GM18519 (cell line): ENCODE results near the gene EPHA2.

Experiments
- ATAC-seq: cut with Tn5 transposase; IDR thresholded peaks from one replicate; pipeline ENCODE4 v1.9.1; 2021; ENCODE audit warnings: mild to moderate bottlenecking, moderate library complexity; ENCODE audit not compliant: unreplicated experiment, low FRiP score

EPHA2 gene

DNA sequence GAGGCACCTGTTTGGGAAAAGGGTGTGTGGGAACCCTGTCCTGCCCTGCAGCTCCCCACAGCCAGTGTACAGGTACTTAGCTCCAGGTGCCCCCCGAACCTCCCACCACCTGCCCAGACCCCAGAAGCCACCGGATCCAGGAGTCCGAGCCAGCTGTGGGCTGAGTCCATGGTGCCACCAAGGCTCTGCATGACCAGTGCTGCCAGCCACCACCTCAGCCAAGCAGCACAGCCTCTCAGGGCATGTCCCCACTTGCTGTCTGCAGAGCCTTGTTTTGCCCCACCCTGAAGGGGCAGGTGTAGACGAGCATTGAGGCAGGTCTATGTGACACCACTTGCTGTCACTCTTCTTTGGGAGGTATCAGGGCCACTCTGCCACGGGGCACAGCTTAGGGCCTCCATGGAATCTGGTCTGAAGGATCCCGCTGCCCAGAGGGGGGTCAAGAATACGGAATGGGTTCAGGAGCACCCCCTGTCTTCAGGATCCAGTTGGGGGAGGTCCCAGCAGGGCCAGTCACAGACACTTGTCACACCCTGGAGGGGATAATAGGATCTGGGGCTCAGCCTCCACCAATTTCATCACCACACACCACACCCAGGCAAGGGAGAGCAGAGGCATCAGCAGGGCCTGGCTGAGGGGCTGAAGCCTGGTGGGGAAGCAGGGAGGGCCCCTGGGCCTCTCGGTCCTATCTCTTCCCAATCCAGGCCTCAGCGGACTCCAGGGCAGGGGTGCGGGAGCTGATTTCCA lies 28.9 kb upstream of the EPHA2 start:
- no peak for ATAC-seq

DNA sequence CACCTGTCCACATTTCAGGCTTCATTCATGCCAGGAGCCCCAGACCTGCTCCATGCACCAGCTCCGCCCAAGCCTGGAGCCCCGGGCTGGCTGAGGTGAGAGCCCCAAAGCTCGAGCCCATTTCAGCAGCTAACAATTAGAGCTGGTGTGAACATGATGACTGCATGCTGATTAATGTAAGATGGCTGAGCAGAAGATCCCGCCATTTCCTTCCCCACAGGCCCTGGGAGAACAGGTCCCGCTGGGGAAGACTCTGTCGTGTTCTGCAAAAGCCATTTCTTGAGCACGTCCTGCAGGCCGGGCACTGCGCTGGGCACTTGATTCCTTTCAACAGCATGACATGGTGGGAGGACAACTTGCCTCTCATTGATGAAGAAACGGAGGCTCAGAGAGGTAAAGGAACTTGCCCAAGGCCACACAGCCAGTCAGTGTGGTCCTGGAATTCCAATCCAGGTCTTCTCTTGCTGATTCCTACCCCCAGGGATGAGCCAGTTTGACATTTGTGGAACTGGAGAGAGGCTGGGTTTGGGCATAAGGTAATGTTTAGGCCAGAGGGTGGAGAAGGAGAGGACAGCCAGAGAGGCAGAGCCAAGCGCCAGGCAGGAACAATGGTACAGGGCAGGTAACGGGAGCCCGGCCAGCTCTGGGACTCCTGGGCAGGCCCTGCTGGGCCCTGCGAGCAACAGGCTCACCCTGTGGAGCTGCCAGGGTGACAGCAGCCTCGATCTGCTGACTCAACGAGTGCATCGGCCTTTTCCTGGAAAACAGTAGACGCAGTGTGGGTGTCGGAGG lies 28.1 kb upstream of the EPHA2 start:
- ATAC-seq: no peak

DNA sequence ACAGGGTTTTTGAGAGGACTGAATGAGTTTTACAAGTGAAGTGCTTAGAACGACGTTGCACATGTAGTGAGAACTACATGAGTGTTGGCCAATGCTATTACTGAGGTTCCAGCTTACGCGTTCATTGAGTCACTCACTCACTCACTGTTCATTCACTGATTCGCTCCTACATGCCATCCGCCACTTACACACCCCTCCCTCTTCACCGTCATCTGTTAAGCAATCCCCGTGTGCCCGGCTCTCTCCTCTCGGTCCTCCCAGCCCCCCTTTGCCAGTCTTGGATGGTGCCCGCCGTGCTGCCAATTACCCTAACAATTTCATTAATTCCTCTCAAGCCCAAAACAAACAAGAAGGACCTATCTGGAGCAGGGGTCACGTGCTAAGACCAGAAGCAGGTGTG lies 27.3 kb upstream of the EPHA2 start:
- no peak for ATAC-seq

DNA sequence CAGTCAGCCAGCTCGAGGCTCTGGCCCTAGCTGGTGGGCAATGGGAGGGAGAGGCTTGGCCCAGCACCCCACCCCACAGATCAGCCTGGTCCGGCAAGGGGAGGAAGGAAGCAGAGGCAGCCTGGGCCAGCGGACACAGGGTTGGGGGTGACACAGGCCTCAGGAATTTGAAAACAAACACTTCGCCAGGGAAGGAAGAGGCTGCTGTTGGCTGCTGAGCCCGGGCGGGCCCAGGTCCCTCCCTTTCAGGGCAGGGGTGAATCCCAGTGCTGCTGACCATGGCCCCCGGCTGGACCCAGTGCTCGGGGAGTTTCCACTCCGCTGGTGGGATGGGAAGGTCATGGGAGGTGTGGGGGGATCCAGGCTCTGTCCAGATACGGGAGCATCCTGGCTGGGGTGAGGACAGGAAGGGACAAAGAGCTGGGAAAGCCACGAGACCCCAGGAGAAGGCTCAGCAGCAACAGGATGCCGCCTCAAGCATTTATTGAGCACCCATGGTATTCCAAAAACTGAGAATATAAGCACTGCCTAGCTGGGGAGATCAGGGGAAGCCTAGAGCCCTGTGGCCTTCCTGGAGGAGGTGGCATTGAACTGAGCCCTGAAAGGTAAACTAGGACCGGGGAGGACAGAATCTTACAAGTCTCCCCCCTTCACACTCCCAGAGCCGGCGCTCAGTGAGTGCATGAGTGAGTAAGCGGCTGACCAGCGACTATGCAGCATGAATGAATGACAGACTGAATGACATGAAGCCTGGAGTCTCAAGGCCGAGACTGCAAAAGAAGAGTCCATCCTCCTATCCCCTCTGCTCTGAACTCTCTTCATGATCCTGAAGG lies 26.2 kb upstream of the EPHA2 start:
- ATAC-seq: no peak

DNA sequence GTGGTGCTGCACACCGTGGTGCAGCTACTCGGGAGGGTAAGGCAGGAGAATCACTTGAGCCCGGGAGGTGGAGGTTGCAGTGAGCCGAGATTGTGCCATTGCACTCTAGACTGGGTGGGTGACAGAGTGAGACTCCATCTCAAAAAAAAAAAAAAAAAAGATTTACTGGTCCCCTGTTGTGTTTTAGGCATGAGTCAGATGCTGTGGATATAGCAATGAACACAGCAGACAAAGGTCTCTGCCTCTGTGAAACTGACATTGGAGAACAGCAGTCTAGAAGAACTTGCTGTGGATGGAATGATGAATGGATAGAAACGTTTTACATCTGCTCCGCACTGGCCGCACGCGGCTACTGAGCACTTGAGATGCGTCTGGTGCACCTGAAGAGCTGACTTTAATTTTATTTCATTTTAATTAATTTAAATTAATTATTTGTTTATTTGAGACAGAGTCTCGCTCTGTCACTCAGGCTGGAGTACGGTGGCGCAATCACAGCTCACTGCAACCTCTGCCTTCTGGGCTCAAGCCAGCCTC lies 24.5 kb upstream of the EPHA2 start:
- no peak for ATAC-seq

DNA sequence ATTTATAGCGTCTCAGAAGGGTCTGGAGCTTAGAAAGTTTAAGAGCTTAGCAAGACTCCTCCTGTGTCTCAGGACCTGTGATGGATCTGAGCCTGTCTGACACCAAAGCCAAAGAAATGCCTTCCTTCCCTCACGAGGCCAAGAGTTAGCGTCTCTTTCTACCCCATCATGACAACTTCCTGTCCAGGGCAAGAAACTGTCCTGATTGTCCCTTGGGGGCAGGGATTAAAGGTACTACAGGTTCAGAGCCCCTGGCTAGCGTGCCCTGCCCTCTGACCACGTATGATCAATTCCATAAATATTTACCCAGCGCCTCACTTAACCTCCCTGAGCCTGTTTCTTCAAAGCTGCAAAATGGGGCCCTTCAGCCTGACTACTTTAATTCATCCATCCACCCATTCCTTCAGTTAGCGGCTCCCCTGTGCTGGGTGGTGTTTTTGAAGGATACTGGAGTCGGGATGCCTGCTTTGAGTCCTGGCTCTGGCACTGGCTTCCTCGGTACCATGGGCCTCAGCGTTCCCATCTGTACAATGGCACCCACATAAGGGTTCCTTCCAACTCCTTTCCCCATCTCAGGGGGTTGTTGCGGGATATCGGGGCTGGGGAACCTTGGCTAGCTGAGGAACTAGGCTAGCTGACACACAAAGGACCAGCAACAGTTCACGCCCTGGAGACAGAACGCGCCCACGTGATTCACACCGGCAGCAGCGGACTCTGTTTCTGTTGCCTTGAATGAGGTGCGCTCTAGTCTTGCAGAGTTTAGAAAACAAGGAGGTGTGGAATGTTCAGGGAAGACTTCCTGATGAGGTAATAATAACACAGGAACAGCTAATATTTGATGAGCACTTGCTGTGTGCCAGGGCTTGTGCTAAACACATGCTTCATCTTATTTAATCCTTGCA lies 23.0 kb upstream of the EPHA2 start:
- ATAC-seq: no peak

DNA sequence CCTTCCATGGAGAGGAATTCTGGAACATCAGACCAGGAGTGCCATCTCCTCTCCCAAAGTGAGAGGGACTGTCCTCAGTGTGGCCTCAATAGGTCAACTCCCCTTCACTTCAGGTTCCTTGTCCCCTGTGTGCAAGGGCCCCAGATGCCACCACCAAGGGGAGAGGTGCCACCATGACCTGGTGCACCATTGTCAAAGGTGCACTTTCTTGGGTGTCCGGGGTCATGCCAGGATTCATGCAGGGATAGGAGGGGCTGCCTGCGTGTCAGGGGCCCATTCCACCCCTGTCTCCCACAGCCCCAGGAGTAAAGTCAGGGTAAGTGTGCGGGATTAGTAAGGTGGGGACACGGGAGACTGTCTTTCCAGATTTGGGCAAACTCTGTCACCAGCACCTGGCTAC lies 21.4 kb upstream of the EPHA2 start:
- ATAC-seq: no peak

DNA sequence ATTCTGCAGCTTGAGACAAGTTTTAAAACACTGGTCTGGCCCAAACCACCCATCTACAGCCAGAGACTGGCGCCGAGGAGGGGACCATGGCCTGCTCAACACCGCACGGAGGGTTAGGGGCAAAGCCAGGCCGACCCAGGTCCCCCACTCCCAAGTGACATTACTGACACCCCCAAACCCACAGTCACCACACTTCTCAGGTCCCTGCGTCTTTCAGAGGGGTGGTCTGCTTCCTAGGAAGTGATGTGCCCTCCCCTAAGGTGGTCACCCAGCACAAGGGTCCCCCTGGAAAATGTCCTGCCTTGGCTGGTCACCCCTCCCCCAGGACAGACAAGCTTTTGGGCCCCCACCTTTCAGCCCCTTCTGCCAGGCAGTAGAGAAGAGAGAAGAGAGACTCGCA lies 20.8 kb upstream of the EPHA2 start:
- no peak for ATAC-seq

DNA sequence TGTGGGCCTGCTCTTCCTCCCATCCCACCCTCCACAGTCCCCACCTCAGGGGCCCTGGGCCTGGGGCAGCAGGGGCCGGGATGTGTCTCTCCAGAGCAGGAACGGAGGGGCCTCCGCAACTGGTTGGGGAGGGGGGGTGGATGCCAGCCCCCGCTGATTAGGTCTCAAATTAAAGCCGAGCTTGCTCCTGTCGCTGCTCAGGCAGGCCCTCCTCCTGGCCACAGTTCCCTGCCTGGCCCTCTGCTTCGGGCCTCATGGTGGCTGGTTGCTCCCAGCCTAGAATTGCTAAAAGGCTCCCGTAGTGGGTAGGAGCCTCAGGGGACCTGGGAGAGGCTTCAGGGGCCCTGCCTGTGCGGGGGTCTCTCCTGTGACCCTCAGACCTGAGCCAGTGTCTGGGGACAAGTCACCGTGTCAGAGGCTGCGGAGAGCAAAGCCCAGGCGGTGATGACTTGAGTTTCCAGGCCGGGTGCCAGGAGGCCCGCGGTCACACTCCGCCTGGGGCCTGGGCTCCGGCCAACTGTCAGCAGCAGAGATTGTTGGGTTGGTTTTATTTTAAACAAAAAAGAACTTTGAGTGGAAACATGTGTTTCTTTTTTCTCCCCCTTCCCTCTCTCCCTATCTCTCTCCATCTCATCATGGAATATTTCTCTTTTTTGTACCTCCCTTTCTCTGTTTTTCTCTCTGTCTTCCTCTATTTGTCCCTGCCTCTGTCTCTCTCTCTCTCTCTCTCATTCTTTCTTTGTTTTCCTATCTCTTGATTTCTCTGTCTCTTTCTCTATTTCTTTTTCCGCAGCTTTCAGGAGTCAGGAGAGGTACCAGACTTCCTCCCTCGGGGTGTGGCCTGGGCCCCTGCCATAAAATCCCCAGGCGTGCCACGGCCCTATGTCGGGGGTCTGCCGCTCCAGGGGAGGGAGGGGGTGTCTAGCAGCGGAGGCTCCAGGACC lies 20.0 kb upstream of the EPHA2 start:
- ATAC-seq: no peak

DNA sequence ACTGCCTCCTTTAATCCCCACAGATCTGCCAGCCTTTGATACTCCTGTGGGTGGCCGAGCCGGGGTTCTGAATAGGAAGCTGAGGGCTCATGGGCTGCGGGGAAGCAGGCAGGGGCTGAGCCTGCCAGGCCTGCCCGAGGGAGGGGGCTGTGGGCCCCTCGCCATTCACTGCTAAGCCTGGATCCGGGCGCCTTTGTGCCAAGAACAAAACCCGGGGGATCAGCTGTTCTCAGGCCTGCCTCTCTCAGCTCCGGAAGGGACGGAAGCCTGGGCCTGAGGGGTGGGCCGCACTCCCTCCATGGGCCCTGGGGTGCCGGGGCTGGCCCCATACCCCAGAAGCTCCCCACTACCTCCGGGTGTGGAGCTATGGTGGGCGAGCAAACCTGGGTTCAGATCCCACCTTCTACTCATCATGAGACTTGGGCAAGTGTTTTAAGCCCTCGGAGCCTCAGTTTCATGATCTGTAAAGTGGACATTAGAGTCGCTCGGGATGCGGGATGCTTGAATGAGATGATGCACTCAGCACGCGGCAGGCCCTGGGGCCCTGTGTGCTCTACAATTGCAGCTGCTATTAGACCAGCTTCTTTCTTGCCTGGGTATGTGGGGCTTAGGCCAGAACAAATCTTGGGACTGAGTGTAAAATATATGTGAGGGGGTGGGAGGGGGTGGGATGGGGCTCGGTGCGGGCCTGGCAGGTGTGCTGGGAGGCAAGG lies 19.2 kb upstream of the EPHA2 start:
- ATAC-seq: no peak

DNA sequence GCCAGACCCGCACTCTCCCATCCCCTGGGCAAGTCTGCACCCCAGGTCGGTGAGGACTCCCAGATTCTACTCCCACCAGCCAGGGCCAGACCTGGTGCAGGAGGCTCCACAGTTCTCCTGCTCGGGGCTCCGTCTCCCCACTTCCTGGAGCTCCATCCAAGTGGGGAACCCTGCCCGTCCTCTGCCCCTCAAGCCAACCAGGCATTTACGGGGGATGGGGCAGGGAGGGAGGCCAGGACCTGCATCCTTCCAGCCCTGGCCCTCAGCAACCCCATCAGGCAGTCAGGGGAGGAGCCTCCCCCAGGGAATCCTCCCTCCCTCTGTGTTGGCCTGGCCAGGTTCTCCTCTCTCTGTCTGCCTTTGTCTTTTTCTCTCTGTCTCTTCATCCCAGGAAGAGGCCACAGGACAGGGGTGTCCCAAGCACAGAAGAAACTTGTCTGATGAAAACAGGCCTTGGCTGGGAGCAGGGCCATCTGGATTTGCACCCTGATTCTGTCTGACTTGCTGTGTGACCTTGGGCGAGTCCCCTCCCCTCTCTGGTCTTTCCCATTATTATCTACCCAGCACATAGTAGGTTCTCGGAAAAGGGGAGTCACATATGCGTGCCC lies 18.5 kb upstream of the EPHA2 start:
- ATAC-seq: no peak

DNA sequence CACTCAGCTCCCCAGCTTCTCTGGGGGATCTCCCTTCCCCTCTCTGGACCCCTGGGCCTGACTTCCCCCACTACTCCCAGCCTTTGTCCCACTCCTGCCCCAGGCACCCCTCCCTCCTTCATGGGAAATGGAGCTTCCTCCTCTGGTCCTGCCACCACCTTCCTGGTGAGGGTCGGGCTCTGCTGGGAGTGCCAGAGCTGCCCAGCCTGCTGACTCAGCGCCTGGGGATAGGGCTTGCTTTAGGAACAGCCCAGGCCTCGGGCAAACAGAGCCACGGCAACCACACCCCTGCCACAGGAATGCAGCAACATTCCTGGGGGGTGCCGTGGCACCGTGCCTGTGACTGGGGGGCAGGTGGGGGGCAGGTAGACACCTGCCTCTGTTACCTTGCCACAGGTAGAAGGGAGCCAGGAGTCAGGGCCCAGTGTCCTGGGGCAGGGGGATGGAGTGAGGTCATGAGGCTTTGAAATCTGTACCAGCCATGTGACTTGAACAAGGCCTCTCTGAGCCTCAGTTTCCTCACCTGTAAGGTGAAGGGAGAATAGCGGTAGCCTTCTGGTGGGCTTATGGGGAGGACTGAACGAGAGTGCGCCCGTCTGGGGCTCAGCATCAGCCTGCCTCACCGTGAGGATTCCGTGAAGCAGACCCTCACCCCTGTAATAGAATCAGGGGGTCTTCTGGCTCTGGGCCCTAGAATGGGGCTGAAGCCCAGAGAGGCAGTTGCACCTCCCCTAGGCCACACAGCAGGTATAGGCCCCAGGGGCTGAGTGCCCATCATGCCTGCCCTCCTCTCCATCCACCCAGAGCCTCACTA lies 17.8 kb upstream of the EPHA2 start:
- no peak for ATAC-seq

DNA sequence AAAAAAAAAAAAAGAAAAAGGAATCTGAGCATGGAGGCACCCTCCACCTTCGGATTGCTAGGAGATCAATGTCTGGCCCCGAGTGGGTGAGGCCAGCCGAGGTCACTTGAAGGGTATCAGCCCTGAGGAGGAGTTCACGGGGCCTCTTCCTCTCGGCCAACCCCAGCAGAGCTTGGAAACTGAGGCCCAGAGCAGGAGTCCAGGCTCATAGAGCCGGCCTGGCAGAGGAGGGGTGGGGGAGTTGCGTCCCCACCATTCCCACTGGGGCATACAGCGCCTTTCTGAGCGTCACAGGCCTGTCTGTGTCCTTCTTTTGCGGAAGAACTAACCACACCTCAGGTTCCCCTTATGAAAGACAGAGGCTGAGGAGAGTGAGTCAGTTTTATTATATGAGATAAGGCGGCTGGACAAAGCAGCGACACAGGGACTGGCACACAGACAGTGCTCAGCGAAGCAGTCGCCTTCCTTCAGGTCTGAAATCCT lies 17.1 kb upstream of the EPHA2 start:
- ATAC-seq: no peak

DNA sequence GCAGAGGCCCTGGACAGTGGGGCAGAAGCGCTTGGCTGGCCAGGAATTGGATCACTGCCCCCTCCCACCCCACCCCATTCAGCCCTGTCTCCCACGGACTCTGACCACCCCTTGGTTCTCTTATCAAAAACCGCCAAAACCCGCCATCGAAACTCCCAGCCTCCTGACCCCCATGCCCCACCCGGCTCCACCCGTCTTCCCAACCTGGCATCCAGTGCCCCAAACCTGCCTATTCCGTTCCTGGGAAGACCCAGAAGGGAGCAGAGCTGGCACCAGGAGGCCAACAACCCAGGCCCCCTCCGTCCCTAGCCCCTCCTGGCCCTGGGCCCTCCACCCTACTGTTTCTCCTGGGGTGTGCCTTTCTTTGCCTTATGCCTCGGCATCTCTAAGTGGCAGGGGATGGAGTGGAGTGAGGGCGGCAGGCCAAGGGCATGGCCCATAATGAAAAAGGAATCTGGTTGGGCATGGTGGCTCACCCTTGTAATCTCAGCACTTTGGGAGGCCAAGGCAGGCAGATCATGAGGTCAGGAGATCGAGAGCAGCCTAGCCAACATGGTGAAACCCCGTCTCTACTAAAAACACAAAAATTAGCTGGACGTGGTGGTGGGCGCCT lies 16.5 kb upstream of the EPHA2 start:
- ATAC-seq: no peak

DNA sequence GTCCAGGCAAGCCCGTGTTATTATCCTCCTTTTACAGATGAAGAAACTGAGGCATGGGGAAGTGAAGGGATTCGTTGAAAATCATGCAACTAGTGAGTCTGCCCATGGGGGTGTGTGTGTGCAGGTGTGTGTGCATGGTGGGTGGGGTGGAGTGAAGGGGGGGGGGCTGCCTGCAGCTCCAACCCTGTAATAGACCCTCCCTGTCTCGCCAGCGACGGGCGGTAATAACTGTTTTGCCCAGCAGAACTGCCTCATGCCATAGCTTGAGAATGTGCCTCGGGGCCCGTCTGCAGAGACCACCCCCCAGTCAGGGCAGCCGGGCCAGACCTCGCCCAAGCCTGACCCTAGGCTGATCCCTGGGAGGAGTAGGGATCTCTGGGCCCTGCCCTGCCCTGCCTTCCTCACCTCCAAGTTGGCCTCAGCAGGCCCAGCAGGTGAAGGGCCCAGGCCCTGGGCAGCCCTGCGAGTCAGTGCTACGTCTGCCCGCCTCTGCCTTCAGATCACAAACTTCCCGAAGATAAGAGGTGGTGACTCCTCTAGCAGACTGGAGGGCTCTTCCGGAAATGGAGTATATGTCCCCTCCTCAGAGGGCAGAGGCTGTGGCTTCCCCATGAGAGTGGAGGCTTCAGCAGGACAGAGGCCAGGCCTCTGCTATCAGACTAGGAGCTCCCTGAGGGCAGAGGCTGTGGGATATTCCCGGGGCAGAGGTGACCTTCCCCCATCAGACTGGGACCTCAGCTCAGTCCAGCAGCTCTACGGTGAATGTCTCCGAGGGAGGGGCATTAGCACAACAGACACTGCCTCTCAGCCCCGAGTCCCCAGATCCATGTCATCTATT lies 15.7 kb upstream of the EPHA2 start:
- no peak for ATAC-seq

DNA sequence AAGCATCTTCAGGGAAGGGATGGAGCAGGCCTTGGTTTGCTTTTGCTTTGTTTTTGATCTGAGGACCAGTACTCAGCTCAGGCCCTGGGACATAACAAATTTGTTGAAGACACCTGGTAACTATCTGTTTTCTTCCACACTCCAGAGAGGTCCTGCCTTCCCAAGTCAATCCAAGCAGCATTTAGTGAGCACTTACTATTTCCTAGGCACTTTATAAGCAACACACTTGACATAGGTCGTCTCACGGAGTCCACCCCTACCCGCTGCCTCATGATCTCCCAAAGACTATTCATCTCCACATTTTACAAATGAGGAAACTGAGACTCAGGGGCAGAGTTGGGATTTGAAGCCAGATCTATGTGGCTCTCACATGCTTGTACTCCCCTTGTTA lies 14.4 kb upstream of the EPHA2 start:
- ATAC-seq: no peak
